Measurements from ENCODE around the gene PSIP1.

DNA sequence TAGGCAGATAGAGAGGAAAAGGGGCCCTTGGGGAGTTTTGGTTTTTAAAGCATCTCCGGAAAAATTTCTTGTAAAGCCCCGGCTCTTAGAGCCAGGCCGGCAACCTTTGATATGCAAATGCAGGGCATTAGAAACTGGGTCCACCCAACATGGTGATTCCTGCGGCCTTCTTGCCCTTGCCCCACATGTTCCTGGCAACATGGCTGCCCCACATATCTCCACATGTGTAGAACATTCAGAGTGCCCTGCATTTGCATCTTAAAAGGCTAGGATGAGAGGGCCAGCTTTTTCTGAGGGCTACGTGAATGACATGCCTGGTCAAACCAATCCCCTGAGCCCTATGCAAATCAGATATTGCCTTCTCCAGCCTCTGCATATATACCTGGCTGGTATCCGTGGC, 93.1 kb downstream of the PSIP1 start:
- TF ChIP-seq ZNF239 (CRISPR knock-in tag; IDR thresholded peaks at IDR 0.05), result no peak
- TF ChIP-seq, protein P1, sequence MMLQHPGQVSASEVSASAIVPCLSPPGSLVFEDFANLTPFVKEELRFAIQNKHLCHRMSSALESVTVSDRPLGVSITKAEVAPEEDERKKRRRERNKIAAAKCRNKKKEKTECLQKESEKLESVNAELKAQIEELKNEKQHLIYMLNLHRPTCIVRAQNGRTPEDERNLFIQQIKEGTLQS (IDR thresholded peaks at IDR 0.05), result no peak
- TF ChIP-seq, protein P1 (CRISPR knock-in tag; conservative IDR thresholded peaks at IDR 0.05), result no peak
- no peak for TF ChIP-seq TCF7L2 (IDR thresholded peaks at IDR 0.05; ENCODE audit: low read depth, low read length)
- TF ChIP-seq TBP (optimal IDR thresholded peaks at IDR 0.05; ENCODE audit: low read depth, low read length), result no peak
- no peak for TF ChIP-seq RBBP5 (IDR thresholded peaks at IDR 0.05; ENCODE audit: borderline replicate concordance, insufficient read depth, low read length, poor library complexity, severe bottlenecking)

Data from K562 (cell line).